Loucy (cell line): Measurements from ENCODE around the gene LIX1.

ENCODE experiments used
- CTCF ChIP-seq: fragments of 200-600 bp; sonication (generic); conservative IDR thresholded peaks from 2 replicates; pipeline ENCODE4 v1.5.1; 2014; ENCODE audit warnings: mild to moderate bottlenecking, antibody characterized with exemption, low read length
- EZH2phosphoT487 ChIP-seq: fragments of 200-600 bp; IDR thresholded peaks from 2 replicates; pipeline ENCODE4 v1.6.1; 2018; ENCODE audit warnings: antibody characterized with exemption, mild to moderate bottlenecking, moderate library complexity, borderline replicate concordance

GRCh38 chr5:97182571-97183099 is 40.2 kb upstream of the LIX1 start:
- TF ChIP-seq CTCF (no peak), EZH2phosphoT487 (no peak)
